ENCODE data around the gene ZNF256.
A peak's percentile ranks its signal among the peaks of the same experiment; 100 is the strongest.
"Not testable (repeated sequence)": the region's sequence is repeated elsewhere in the genome, so short reads cannot be mapped to it uniquely, and the experiment has no call there.

Gene ZNF256

GRCh38 chr19:57935731-57936130 lies 11.8 kb downstream of the ZNF256 start:
- Histone ChIP-seq H3K27me3 (ENCODE audit: control insufficient read depth, insufficient read depth, low read length) (no peaks in the 10 kb centered on the region), H3K4me1 (ENCODE audit: control insufficient read depth, insufficient read depth, low read length) (peaks cover 5% of the 10 kb centered on the region), H3K36me3 (ENCODE audit: control insufficient read depth, insufficient read depth, low read length) (no peaks in the 10 kb centered on the region), H3K9me3 (ENCODE audit: control insufficient read depth, low read length) (peaks cover 10% of the 10 kb centered on the region), H3K9ac (ENCODE audit: low read length) (no peak overlapping the region), H3K4me3 (ENCODE audit: low read length) (no peak overlapping the region)

DNA sequence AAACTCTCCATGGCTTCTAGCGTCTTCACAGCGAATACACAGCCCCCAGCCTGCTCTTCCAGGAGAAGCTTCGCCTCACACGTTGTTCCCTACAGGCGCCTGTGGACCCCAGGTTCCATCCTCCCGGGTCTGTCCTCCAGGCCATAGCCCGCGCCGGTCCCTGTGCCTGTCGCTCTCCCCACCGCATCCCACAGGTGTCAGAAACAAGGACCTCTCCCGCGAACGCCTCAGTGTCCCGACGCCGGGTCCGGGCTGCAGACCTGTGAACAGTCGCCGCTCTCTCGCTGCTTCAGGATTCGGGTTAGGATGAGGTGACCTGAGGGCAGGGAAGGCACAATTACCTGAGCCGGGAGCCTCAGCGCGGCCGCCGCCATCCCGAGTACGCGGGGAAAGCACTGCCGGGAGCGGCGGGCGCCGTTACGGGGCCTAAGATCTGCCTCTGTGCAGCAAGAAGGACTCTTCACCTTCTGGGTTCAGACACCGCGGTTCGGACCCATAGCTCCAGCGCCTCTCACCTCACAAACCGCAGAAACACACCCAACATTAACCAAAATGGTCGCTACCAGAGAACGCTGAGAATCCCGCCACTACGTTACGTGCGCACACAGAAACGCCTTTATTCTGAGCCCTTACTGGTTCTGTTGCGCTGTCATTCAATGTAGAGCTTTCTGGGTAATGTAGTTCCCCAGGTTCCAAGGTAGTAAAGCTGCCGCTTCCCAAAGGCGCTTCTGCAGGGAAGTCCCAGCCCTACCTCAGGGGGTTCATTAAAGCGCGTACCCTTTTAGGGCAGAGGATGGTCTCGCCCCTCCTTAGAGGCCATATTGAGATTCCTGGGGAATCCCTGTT lies 12.5 kb downstream of the ZNF256 start, which contains the start of gene ZNF418:
ZNF418 (minus strand) TSS at position 583 of the 846 bp plus-strand sequence. CDS start 1,580 bp downstream, outside the sequence.
- Histone ChIP-seq H3K9ac (ENCODE audit: low read length) (peak within 1 kb of the TSS; percentile 85), H3K36me3 (ENCODE audit: control insufficient read depth, insufficient read depth, low read length) (no peaks in the 10 kb centered on the region), H3K9me3 (ENCODE audit: control insufficient read depth, low read length) (peaks cover 13% of the 10 kb centered on the region), H3K27me3 (ENCODE audit: control insufficient read depth, insufficient read depth, low read length) (no peaks in the 10 kb centered on the region), H3K4me3 (ENCODE audit: low read length) (peak within 1 kb of the TSS; percentile 74), H3K4me1 (ENCODE audit: control insufficient read depth, insufficient read depth, low read length) (peaks cover 5% of the 10 kb centered on the region)

- no peaks in the 10 kb centered on the region for H3K4me1 ChIP-seq (ENCODE audit: control insufficient read depth, insufficient read depth, low read length)
- no peaks in the 10 kb centered on the region for H3K36me3 ChIP-seq (ENCODE audit: control insufficient read depth, insufficient read depth, low read length)
- H3K27me3 ChIP-seq (ENCODE audit: control insufficient read depth, insufficient read depth, low read length), result no peaks in the 10 kb centered on the region
- peaks cover 18% of the 10 kb centered on the region for H3K9me3 ChIP-seq (ENCODE audit: control insufficient read depth, low read length)
- H3K9ac ChIP-seq (ENCODE audit: low read length), result no peak overlapping the region
- no peak overlapping the region for H3K4me3 ChIP-seq (ENCODE audit: low read length)
Measured at GRCh38 chr19:57927587-57927986, 19.9 kb downstream of the ZNF256 start.

DNA sequence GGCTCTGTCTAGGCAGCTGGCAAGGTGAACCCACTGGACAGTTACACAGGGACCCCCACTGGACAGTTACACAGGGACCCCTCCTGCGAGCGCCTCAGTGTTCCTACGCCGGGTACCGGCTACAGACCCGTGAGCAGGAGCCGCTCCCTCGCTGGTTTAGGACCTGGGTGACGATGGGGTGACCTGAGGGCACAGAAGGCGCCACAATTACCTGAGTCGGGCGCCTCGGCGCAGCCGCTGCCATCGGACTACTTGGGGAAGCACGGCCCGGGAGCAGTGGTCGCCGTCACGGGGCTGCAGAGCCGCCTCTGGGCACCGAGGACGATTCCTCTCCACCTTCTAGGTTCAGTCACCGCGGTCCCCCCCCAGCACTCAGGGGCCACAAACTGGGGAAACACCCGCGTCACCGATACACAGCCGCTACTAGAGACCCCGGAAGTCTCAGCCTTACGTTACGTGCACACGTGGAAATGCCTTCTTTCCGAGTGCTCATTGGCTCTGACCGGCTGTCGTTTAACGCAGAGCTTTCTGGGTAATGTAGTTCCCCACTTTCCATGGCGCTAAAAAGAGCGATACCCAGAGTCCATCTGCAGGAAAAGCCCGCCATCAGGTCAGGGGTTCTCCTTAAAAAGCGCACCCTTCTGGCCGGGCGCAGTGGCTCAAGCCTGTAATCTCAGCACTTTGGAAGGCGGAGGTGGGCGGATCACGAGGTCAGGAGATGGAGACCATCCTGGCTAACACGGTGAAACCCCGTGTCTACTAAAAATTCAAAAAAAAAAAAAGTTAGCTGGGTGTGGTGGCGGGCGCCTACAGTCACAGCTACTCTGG lies 31.1 kb downstream of the ZNF256 start, which contains the start of gene ZNF417:
ZNF417 (minus strand) TSS at position 425 of the 828 bp plus-strand sequence; CDS start at position 244, 181 bp downstream.
- Histone ChIP-seq H3K4me1 (ENCODE audit: control insufficient read depth, insufficient read depth, low read length) (peaks cover 12% of the 10 kb centered on the region), H3K4me3 (ENCODE audit: low read length) (peak within 1 kb of the TSS; percentile 28), H3K9ac (ENCODE audit: low read length) (peak within 1 kb of the TSS; percentile 89)
- H3K27me3 ChIP-seq (ENCODE audit: control insufficient read depth, insufficient read depth, low read length); H3K9me3 ChIP-seq (ENCODE audit: control insufficient read depth, low read length); H3K36me3 ChIP-seq (ENCODE audit: control insufficient read depth, insufficient read depth, low read length): not testable (repeated sequence)

DNA sequence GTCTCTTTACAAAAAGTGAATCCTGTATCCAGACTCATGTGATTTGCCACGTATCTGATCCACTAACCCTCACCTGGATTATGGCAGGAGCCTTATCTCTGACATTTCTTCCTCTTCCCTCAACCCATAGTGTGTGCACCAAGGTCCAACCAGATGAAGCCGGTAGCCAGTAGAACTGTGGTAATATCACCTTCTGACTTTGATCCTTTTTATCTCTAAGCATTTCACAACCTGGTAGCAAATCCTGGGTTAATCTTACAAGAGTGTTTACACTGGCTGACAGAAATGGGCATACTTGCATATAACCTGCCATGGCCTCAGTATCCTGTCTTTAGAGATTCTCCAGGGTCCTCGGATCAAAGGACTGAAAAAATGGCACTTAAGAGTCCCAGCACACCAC lies 33.0 kb downstream of the ZNF256 start:
- Histone ChIP-seq H3K4me1 (ENCODE audit: control insufficient read depth, insufficient read depth, low read length) (peaks cover 12% of the 10 kb centered on the region), H3K9me3 (ENCODE audit: control insufficient read depth, low read length) (no peaks in the 10 kb centered on the region), H3K4me3 (ENCODE audit: low read length) (no peak overlapping the region), H3K27me3 (ENCODE audit: control insufficient read depth, insufficient read depth, low read length) (no peaks in the 10 kb centered on the region), H3K36me3 (ENCODE audit: control insufficient read depth, insufficient read depth, low read length) (no peaks in the 10 kb centered on the region), H3K9ac (ENCODE audit: low read length) (no peak overlapping the region)

DNA sequence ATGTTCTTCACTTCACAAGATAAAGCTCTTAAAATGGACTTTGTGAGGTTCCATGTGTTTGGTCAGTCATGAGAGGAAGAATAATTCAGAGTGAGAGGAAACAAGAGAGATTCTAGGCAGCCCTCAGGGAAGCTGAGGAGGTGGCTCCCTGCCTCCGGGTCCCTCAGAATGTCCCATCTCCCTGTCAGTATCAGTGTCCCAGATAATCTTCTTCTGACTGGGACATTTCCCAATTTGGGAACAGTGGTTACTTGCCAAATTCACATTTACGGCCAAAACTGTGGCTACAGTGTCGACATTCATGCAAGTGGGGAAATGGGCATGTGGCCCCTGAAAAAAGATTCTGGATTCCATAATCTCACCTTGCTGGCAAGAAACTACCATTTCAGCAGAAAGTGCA lies 40.1 kb downstream of the ZNF256 start:
- Histone ChIP-seq H3K36me3 (ENCODE audit: control insufficient read depth, insufficient read depth, low read length) (peaks cover 6% of the 10 kb centered on the region), H3K27me3 (ENCODE audit: control insufficient read depth, insufficient read depth, low read length) (no peaks in the 10 kb centered on the region), H3K9me3 (ENCODE audit: control insufficient read depth, low read length) (no peaks in the 10 kb centered on the region), H3K4me1 (ENCODE audit: control insufficient read depth, insufficient read depth, low read length) (no peaks in the 10 kb centered on the region), H3K4me3 (ENCODE audit: low read length) (no peak overlapping the region), H3K9ac (ENCODE audit: low read length) (no peak overlapping the region)

GRCh38 chr19:57905258-57905657 lies 42.2 kb downstream of the ZNF256 start:
- Histone ChIP-seq H3K9me3 (ENCODE audit: control insufficient read depth, low read length) (no peaks in the 10 kb centered on the region), H3K27me3 (ENCODE audit: control insufficient read depth, insufficient read depth, low read length) (no peaks in the 10 kb centered on the region), H3K36me3 (ENCODE audit: control insufficient read depth, insufficient read depth, low read length) (peaks cover 6% of the 10 kb centered on the region), H3K4me3 (ENCODE audit: low read length) (no peak overlapping the region), H3K4me1 (ENCODE audit: control insufficient read depth, insufficient read depth, low read length) (no peaks in the 10 kb centered on the region), H3K9ac (ENCODE audit: low read length) (no peak overlapping the region)

DNA sequence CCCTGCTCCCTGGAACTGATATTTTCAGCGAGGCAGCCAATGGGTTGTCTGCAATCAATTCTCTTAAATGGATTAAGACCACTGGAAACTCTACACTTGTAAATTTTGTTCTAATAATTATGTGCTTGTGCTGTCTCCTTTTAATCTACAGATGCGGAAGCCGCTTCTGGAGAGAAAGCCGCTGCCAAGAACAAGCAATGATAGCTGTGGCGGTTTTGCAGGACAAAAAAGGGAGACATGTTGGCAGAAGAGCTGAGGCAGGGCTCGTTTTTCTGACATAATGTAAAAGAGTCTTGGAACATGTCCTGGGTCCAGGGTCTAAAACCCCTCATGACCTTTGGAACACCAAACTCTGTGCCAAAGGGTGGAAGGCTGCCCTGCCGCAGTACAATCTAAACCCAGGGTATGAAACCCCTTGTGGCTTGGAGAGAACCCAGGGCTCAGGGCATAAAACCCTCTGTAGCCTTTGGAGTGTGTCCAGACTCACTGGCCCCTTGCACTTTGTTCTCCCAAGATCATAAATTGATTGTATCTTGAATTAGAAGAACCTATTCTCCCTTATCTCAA lies 43.8 kb downstream of the ZNF256 start:
- Histone ChIP-seq H3K9me3 (ENCODE audit: control insufficient read depth, low read length) (no peaks in the 10 kb centered on the region), H3K27me3 (ENCODE audit: control insufficient read depth, insufficient read depth, low read length) (no peaks in the 10 kb centered on the region), H3K4me1 (ENCODE audit: control insufficient read depth, insufficient read depth, low read length) (no peaks in the 10 kb centered on the region), H3K4me3 (ENCODE audit: low read length) (no peak overlapping the region), H3K9ac (ENCODE audit: low read length) (no peak overlapping the region), H3K36me3 (ENCODE audit: control insufficient read depth, insufficient read depth, low read length) (peaks cover 6% of the 10 kb centered on the region)

GRCh38 chr19:57900311-57900710 lies 47.2 kb downstream of the ZNF256 start:
- H3K36me3 ChIP-seq (ENCODE audit: control insufficient read depth, insufficient read depth, low read length), result no peaks in the 10 kb centered on the region
- H3K4me1 ChIP-seq (ENCODE audit: control insufficient read depth, insufficient read depth, low read length), result no peaks in the 10 kb centered on the region
- no peak overlapping the region for H3K4me3 ChIP-seq (ENCODE audit: low read length)
- no peaks in the 10 kb centered on the region for H3K9me3 ChIP-seq (ENCODE audit: control insufficient read depth, low read length)
- H3K27me3 ChIP-seq (ENCODE audit: control insufficient read depth, insufficient read depth, low read length), result no peaks in the 10 kb centered on the region
- H3K9ac ChIP-seq (ENCODE audit: low read length), result no peak overlapping the region
